VCaP (cell line): ENCODE measurements around the gene DCHS1.

ENCODE experiments used
- H3K27ac ChIP-seq: fragments of 450-650 bp; 2 replicates; pipeline ENCODE4 v1.5.1; 2017
- CTCF ChIP-seq: fragments of 450-650 bp; conservative IDR thresholded peaks from 2 replicates; pipeline ENCODE4 v1.5.1; 2017; ENCODE audit warnings: mild to moderate bottlenecking, moderate library complexity

DCHS1 gene

GRCh38 chr11:6599881-6600390, 55.7 kb downstream of the DCHS1 start:
- no peak overlapping the region for H3K27ac ChIP-seq
- TF ChIP-seq CTCF, result no peak

- no peak for TF ChIP-seq CTCF
- no peak overlapping the region for H3K27ac ChIP-seq
Measured at GRCh38 chr11:6599449-6599848, 56.2 kb downstream of the DCHS1 start.

DNA sequence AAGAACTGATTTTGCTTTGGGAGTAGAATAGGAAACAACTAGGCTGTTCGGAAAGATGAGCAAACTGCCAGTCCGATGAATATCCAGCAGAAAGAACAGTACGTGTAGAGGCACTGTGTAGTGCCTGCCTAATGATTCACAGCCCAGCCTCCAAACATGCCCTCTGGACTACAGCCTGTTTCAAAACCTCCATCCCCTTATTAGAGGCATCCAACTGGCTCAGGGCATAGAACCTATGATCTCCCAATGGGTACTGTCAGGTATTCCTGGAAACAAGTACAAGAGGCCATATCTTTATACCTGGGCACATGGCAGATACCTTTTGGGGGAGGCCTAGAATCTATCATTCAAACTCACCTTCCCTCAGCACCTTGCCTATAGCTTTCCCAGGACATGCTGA, 57.1 kb downstream of the DCHS1 start:
- no peak overlapping the region for H3K27ac ChIP-seq
- TF ChIP-seq CTCF, result no peak

DNA sequence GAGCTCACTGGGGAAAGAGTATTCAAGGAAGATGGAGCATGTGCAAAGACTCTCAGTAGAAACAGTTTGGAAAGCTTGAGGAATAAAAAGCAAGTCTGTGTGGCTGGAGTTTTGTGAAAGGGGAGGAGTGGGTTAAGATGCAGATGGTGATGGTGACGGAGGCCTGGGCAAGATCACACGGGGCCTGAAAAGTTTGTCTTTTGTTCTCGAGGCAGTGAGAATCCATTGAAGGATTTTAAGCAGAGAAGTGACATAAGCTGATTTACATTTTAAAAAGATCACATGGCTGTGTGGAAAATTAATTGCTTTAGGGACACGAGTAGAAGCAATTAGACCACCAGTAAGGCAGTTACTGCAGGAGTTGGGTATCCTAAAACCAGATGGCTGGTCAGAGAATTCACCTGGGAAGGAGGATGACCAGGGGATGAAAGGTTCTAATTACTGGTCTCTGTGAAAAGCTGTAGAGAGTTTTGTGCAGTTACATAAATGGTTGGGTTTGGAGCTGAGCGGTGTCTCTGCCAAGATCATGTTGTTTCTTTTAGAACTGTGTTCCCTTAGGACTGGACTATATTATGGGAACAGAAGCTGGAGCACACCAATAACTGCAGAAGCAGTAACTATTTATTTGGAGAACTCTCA, 59.3 kb downstream of the DCHS1 start:
- no peak for TF ChIP-seq CTCF
- H3K27ac ChIP-seq, result no peak overlapping the region

- TF ChIP-seq CTCF, result no peak
- H3K27ac ChIP-seq, result no peak overlapping the region
Measured at GRCh38 chr11:6594142-6594768, 61.4 kb downstream of the DCHS1 start.

DNA sequence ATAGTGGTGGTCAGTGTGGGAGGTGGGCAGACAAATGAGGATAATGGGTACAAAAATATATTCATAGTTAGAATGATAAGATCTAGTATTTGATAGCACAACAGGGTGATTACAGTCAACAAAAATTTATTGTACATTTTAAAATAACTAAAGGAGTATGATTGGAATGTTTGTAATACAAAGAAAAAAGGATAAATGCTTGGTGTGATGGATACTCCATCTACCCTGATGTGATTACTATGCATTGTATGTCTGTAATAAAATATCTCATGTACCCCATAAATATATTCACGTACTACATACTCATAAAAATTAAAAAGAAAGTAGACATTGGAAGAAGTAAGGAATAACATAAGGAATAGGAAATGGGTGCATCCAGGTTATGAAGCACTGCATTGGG, 67.6 kb downstream of the DCHS1 start:
- TF ChIP-seq CTCF, result no peak
- H3K27ac ChIP-seq, result peak overlapping the region; percentile 66

DNA sequence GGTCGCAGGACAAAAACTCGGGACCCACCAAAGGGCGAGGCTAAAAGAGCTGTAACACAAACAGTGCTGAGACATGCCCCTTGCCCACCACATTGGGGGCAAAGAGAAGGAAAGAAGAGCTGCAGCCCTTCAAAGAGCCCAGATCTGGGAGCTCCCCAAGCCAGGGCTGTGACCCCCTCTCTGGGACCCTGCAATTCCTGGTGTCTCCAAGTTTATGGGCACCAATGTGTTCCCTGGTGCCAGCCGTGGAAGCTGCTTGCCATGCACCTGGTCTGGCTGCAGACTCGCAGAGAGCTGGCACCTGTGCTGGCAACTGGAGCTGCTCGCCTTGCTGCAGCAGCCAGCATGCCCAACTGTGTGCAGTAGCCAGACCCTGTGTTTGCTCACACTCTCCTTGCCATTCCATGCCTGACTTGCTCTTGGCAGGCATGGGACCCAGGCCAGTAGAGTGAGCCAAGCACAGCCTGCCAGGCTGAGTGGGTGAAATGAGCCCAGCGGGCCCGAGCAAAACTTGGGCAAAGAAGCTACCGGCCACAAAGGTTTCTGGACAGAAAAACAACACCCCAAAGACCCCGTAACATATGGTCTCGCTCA, 68.2 kb downstream of the DCHS1 start:
- H3K27ac ChIP-seq, result peak overlapping the region; percentile 66
- no peak for TF ChIP-seq CTCF
